Hepatic stellate cell (primary cell): ENCODE results near the gene CFAP69.
"Not testable (repeated sequence)": the region's sequence is repeated elsewhere in the genome, so short reads cannot be mapped to it uniquely, and the experiment has no call there.

Experiments used
- DNase-seq: peaks from one replicate; pipeline ENCODE4 v3.0.0; 2011; ENCODE audit warnings: low spot score

CFAP69 gene

DNA sequence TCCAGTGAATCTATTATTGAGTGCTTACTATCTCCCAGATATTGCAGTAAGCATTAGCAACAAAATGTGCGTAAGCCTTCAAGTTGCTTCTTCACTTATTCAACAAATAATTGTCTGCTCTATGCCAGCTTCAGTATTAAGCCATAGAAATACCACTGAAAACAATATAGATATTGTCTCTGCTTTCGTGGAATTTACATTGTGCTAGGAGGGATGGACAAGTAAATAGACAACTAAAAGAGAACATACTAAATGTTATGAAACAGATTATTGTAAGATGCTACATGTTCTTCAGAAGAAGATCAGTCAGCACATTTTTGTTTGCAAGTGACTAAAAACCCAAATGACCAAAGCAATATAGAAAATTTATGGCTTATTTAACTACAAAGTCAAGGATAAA lies 27.3 kb downstream of the CFAP69 start:
- no peak for DNase-seq

DNA sequence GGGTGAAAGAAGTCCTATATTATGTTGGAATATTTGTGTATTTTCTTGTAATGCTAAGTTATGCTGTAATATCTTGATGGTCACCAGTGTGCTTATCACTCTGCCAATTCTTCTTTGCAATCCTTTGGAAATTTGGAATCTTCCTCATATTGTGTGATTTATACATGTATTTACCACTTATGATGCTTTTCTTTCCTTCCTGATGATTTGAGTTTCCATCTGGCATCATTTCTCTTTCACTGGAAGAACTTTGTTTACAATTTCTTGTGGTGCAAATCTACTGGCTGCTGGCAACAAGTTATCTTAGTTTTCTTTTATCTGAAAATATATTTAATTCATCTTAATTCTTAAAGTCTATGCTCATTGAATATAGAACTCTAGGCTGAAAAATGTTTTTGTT lies 29.2 kb downstream of the CFAP69 start:
- no peak for DNase-seq

DNA sequence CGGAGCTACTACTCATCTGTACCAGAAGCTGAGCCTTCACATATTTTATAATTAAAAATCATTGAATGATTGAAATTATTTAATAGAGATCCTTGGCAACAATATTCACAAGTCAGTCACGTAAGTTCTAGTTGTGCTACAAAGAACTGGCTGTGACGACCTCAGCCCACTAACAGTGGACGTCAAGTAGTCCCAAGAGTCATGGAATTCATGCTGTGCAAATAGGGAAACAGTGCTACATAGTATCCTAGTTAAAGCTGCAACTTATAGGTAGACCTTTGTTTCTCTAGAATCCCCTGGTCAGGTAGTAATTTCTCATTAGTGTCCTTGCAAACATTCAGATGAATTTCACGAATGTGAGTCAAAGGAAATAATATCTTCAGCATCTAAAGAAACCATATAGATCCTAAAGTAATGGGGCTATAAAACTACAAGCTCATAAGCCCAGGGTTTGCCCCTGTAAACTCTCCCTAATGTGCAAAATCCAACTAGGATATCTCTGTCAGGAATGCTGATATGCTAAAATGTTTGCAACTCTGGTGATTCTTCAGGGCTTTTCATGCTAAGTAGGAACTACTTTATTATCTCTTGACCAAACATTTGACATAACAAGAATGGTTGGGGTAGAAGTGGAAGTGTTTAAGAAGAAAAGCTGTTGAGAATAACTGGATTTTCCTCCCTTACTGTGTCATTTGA lies 31.2 kb downstream of the CFAP69 start:
- no peak for DNase-seq

DNA sequence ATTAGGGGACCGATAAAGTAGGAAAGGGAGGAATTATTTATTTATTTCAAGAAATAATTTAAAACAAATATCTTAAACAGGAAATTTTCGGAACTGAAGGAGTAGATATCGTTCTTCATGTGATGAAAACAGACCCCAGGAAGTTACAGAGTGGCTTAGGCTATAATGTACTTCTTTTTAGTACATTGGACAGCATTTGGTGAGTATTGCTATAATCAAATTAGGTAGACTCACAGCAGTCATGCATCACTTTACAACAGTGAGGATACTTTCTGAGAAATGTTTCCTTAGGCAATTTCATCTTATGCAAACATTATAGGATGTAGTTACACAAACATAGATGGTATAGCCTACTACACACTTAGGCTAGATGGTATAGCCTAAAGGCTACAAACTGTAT lies 43.2 kb downstream of the CFAP69 start:
- DNase-seq = no peak

DNA sequence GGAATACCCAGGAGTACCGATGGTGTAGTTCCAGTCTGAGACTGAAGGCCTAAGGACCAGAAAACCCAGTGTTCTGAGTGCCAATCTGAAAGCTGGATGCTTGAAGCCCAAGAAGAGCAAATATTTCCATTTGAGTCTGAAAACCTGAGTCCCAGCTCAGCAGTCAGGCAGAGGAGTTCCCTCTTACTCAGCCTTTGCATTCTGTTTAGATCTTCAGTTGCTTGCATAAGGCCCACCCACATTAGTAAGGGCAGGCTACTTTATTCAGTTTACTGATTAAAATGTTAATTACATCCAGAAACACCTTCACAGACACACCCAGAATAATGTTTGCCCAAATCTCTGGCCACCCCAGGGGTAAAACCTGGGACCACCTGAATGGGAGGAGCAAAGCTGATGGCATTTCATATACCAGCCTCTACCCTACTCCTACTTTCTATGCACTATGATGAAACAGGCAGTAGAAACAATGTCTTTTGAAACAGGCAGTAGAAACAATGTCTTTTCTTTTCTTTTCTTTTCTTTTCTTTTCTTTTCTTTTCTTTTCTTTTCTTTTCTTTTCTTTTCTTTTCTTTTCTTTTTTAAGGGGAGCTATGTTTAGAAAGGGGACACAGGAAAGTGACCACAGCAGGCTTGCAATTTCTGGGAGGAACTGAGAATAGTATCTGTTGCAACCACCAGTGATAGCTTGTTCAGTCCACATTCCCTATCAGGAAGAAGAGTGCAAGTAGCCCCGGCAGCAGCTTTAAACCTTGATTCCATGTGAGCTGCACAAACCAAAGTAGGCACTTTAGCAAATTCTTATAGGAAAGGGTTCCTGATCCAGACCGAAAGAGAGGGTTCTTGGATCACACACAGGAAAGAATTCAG lies 45.5 kb downstream of the CFAP69 start:
- no peak for DNase-seq

DNA sequence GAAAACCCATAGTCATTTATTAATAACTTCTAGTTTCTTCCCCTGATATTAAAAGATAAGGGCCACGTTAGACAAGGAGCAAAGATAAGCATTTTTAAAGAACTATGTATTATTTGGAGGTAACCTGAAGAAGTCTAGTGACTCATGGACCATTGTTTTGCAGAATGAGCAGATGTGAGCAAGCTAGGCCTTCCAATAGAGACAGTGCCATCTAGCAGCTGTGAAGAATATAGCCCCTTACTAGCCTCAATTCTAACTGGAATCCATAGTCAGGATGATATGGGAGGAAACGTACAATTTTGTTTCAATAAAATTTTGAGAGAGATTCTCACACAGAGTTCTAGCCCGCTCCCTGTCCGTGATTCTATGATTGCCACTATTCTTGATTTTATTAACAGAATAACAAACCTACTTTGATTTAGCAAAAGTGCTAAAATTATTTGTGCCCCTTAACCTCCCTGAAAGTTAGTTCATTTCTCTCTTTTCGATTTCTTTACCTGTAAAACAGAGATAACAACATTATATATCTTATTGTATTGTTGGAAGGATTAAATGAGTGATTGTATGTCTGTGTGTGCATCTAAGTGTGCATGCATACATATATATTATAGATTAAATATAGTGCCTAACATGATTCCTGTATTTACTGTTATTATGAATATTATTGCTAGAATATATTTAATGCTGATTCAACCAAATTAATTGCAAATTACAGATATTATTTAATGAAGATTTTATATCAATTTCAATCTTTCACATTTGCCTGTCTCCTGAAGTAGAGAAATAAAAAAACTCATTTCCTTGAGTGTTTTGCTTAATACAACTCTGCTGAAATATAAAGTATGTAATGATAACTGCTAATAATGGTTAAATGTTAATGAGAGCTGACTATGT lies 53.4 kb downstream of the CFAP69 start:
- DNase-seq = peak; percentile 28

DNA sequence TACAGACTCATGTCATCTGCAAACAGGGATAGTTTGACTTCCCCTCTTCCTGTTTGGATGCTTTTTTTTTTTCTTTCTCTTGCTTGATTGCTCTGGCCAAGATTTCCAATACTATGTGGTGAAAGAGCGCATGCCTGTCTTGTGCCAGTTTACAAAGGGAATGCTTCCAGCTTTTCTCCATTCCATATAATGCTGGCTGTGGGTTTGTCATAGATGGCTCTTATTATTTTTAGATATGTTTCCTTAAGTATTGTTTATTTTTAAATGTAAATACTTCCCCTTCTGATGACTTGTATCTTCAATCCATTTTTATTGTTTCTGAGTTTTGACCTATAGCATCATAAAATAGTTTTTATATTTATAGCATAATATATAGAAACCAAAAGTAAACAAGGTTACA lies 58.3 kb downstream of the CFAP69 start:
- no peak for DNase-seq

DNA sequence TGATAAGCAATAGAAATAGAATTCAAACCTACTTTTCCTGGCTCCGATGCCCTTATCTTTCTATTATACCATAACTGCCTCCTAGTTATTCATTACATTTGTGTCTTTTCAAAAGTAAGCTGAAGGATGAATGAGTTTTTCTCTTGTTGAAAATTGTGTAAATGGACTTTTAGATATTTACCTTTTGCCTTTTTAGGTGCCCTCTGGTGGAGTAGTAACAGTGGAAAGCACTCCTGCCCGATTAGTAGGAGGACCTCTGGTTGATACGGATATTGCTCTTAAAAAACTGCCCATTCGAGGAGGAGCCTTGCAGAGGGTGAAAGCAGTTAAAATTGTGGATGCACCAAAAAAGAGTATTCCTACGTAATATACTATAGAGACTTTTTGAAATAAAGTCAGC lies 64.9 kb downstream of the CFAP69 start:
- no peak for DNase-seq

DNA sequence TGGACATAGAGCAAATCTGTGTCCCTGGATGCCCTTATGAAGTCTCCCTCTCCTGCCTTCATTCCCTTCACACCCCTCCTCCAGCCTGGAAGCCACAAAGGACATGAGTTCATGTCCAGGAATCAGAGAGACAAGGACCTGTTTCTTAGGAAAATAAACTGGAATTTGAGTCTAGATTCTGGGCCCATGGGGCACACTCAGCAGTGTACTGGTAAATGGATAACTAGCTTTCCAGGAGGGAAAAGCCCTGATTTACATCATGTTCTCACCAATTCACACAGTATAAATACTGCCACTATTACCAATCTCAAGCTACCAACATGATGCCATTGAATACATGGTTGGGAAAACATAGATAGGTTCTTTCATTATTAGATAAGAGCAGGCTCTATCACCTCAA lies 66.2 kb downstream of the CFAP69 start:
- DNase-seq = no peak

DNA sequence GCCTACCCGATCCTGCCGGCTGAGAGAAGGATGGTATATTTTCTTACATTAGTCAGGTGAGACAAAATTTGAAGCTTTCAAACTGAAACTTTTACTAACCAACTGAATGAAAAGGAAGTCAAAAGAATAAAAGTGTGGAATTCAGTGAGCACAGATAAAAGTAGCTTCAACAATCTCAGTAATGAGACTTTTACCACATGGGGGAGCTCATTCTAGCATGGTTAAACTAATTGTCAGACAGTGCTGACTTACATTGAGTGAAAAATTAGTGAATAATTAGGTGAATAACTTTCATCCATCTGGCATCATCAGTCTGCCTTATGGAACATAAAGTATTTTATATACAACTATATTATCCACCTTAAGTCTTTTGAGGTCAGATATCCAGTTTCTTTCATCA lies 67.8 kb downstream of the CFAP69 start:
- no peak for DNase-seq

DNA sequence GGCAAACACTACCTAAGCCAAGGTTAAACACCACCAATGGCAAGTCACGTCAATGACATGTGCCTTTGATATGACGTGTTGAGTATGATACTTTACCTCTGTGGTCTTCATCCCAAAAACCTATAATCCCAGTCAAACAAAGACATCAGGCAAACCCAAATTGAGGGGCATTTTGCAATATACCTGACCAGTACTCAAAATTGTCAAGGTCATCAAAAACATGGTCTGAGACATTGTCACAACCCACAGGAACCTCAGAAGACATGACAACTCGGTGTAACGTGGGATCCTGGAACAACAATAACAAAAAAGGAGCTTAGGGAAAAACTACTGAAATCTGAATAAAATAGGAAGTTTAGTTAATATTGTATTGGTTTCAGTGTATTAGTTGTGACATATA lies 68.9 kb downstream of the CFAP69 start:
- DNase-seq = no peak

DNA sequence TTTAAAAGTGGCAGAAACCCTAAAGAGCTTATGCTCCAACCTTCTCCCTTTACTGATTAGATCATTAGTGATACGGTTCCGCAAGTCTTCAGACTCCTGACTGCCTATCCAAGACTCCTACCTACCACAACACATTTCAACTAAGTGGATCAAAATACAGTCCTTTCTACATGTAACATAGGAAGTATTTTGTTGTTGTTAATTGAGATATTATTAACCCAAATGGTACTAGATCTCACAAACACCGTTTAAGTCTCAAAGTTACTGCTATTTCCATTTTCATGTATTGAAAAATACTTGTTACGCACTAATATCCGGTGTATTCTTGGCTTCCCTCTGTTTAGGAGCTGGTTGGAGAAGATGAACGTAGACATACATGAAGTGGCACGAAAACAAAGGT lies 75.0 kb downstream of the CFAP69 start:
- no peak for DNase-seq

DNA sequence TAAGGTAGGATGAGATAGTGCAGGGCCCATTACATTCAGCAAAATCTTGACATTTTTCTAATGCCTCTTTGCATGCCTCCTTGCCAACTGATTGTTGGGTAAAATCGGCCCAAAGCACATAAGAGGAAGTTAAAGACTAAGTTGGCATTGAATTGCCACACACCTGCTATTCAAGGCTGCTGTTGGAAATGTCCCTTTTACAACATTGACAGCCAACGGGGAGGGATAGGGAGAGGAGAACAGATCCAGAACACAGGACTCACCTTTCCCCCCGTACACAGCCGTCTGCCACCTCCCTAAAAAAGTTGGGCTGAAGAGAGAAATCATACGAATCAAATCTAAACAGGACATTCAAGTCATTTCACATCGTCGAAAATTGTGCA lies 75.4 kb downstream of the CFAP69 start:
- no peak for DNase-seq

DNA sequence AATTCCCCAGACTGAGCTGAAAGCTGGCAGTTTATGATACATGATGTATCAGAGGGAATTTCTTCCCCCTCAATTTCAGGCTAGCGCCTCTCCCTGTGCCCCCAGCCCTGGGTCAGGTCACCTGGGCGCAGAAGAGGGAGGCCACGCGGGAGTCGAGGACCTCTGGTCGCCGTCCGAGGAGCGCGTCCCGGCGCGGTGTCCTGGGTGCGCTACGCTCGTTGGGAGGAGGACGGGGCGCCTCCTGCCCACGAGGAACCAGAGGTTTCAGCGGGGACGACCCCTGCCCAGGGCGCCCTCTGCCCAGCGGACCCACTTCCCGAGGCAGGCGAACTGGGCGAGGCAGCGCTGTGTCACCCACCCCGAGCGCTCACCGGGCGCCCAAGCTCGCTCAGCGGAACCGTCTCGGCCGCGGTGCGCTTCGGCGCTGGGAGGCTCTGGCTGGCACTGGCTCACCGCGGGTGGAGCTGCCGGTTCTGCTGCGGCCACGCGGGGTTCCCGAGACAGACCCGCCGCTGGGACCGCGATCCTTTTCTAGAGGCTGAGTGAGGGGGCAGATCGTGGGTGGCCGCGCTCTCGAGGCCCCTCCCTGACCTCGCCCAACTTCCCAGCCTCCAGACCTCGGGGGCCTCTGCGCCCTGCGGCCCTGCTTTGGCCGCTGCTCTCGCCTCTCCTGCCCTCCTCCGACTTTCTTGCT lies 76.0 kb downstream of the CFAP69 start, which contains the start of gene FAM237B:
TSS of gene FAM237B (minus strand) at position 504 of the 694 bp plus-strand sequence. CDS start 1,556 bp downstream, outside the sequence.
- DNase-seq = peak; percentile 46

DNA sequence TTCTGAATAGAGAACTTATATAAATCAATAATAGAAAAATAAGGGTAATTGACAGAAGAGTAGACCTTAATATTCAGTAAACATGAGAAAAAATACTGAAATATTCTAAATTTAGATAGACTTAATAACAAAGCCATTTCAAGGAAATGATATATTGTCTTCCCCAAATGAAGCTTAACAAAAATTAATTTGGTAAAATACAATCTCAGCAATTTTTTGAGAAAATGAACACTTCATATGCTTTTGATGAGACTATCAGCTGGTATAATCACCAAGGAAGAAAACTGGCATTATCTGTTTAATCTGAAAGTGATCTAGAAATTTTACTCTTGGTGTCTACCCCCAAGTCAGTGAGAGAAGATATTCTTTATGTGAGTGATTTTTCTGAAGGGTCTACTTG lies 77.9 kb downstream of the CFAP69 start:
- DNase-seq = no peak

DNA sequence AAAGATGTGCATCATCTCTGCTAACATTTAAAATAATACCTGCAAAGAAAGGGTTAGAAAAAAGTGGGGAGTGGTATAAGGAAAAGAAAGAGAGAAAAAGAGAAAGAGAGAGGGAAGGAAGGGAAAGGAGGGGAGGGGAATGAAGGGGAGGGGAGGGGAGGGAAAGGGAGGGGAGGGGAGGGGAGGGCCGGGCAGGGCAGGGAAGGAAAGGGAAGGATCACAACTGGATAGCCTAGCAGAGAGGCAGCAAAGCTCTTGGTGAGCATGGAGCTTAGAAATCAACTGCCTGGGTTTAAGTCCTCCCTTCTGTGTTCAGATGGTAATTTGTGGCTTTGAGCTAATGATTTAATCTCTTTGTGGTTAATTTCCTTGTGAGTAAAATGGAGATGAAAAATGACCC lies 81.5 kb downstream of the CFAP69 start:
- DNase-seq = no peak

DNA sequence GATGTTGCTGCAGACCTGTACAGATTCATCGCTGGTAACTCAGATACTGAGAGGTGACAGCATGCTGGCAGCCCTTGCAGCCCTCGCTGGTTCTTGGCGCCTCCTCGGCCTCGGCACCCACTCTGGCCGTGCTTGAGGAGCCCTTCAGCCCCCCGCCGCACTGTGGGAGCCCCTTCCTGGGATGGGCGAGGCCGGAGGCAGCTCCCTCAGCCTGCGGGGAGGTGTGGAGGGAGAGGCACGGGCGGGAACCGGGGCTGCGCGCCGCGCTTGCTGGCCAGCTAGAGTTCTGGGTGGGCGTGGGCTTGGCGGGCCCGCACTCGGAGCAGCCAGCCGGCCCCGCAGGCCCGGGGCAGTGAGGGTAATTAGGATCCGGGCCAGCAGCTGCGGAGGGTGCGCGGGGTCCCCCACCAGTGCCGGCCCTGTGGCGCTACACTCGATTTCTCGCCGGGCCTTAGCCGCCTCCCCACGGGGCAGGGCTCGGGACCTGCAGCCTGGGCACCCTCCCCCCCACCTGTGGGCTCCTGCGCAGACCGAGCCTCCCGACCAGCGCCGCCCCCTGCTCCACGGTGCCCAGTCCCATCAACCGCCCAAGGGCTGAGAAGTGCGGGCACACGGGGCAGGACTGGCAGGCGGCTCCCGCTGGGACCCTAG lies 89.3 kb downstream of the CFAP69 start:
- DNase-seq = no peak

DNA sequence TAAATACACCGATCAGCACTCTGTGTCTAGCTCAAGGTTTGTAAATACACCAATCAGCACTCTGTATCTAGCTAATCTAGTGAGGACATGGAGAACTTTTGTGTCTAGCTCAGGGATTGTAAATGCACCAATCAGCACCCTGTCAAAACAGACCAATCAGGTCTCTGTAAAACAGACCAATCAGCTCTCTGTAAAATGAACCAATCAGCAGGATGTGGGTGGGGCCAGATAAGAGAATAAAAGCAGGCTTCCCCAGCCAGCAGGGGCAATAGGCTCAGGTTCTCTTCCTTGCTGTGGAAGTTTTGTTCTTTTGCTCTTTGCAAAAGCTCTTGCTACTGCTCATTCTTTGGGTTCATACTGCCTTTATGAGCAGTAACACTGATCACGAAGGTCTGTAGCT lies 90.0 kb downstream of the CFAP69 start:
- DNase-seq = not testable (repeated sequence)

DNA sequence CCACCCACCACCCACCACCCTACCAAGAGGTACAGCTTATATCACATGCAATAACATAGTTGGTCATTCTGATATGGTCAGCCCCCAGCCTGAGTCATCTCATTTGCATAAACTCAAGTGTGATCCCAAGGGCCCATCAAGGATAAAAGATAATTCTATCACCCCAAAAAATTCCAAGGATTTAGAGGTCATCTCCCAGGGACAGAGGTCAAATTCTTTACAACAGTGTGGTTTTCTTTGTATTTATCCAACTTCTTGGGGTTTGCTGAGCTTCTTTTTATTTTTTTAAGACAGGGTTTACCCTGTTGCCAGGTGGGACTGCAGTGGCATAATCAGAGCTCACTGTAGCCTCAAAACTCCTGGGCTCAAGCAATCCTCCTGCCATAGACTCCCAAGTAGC lies 92.1 kb downstream of the CFAP69 start:
- no peak for DNase-seq

DNA sequence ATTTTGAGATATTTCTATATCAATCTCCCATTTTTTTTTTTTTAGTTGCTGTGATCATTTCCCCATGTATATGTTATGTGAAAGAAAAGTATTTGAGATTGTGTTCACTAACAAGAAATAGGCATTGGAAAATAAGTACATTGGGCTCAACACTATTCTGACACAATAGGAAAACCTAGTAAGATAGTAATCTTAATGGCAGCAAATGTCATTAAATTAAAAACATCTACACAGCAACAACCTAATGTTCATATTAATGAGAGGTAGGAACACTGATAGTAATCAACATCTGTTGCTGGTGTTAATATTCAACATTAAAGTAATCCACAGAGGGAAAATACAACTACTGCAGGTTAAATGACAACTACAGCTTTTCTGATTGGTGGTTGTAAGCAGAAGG lies 100.0 kb downstream of the CFAP69 start:
- DNase-seq = no peak

DNA sequence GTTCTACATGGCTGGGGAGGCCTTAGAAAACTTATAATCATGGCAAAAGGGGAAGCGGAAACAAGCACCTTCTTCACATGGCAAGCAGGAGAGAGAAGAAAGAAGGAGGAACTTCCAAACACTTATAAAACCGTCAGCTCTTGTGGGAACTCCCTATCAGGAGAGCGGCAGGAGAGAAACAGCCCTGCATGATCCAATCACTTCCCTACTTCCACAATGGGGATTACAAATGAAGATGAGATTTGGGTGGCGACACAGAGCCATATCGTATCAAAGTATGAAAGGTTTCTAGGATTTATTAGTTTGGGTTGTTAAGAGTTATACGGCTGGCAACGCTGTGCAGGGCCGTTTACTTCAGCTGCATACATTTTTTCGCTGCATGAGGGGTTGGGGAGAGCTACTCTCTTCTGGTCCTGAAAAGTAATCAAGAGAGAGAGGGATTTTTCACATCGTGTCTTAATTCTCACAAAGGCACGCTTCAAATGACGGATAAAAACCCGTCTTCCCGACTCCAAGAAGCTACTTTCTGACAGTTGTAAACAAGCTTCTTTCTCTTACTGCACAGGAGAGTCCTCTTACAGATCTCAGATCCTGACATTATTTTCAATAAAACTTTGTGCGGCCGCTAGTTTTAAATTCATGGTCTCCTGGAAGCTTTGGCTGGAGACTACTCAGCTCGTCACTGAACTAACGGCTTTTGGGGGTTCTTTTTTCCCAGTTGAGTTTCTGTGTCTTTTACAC lies 100.8 kb downstream of the CFAP69 start:
- DNase-seq = no peak
